A673 (cell line): ENCODE measurements around the gene IDS. TPM values are rescaled to one million over a fixed set of nuclear protein-coding genes. Genes with fewer than 3 reads are reported as not detected.

Experiments used
- BruUV-seq: library from RNA; stranded (reverse); fragments of 400-500 nt; replicated peaks from 2 replicates; lab custom pipeline; 2021; lab: Mats Ljungman, UMichigan
- CTCF ChIA-PET: fragments of 300-600 bp; sonication (Branson Sonifier 250); formaldehyde crosslinking; loops from one replicate; lab custom pipeline; 2022; ENCODE audit warnings: antibody characterized with exemption; lab: Charles Lee
- POLR2A ChIA-PET: fragments of 300-600 bp; sonication (Branson Sonifier 250); formaldehyde crosslinking; loops from one replicate; lab custom pipeline; 2022; ENCODE audit warnings: antibody characterized with exemption; ENCODE audit not compliant: low non-redundant PET; lab: Charles Lee
- DNase-seq: peaks from one replicate; pipeline ENCODE4 v3.0.0-alpha.2; 2015; ENCODE audit warnings: low spot score
- H3K27ac ChIP-seq: fragments of 200-600 bp; sonication (generic); 2 replicates; pipeline ENCODE4 v1.5.1; 2016; ENCODE audit warnings: mixed run types, low read depth, mild to moderate bottlenecking, mixed read lengths, antibody characterized with exemption, low read length; ENCODE audit not compliant: poor library complexity, severe bottlenecking
- H3K27me3 ChIP-seq: fragments of 200-600 bp; sonication (generic); replicated peaks from 2 replicates; pipeline ENCODE4 v1.6.1; 2017; ENCODE audit warnings: mixed run types, low read depth, mild to moderate bottlenecking, mixed read lengths, antibody characterized with exemption, low read length; ENCODE audit not compliant: insufficient read depth, poor library complexity
- H3K36me3 ChIP-seq: fragments of 200-600 bp; sonication (generic); 2 replicates; pipeline ENCODE4 v1.6.1; 2016; ENCODE audit warnings: mixed run types, mild to moderate bottlenecking, mixed read lengths, antibody characterized with exemption, low read length; ENCODE audit not compliant: insufficient read depth, poor library complexity, severe bottlenecking
- H3K4me1 ChIP-seq: fragments of 200-600 bp; sonication (generic); 2 replicates; pipeline ENCODE4 v1.6.1; 2017; ENCODE audit warnings: mixed run types, mild to moderate bottlenecking, mixed read lengths, antibody characterized with exemption, low read length; ENCODE audit not compliant: insufficient read depth, poor library complexity, severe bottlenecking
- H3K4me3 ChIP-seq: fragments of 200-600 bp; sonication (generic); 2 replicates; pipeline ENCODE4 v1.5.1; 2016; ENCODE audit warnings: low read depth, mixed run types, mild to moderate bottlenecking, mixed read lengths, low read length; ENCODE audit not compliant: poor library complexity, severe bottlenecking
- H3K9me3 ChIP-seq: fragments of 200-600 bp; sonication (generic); 2 replicates; pipeline ENCODE4 v1.6.1; 2016; ENCODE audit warnings: mixed run types, low read depth, mild to moderate bottlenecking, mixed read lengths, antibody characterized with exemption, low read length; ENCODE audit not compliant: poor library complexity, severe bottlenecking
- EZH2 ChIP-seq: fragments of 200-600 bp; sonication (generic); IDR thresholded peaks from 2 replicates; pipeline ENCODE4 v1.6.1; 2017; ENCODE audit warnings: borderline replicate concordance, low read depth, mild to moderate bottlenecking, mixed read lengths, antibody characterized with exemption, low read length; ENCODE audit not compliant: poor library complexity, severe bottlenecking
- intact Hi-C: fragments of 100-400 bp; cut with micrococcal nuclease; formaldehyde crosslinking; loops from one replicate; pipeline ENCODE4 v1.10.0; 2022; ENCODE audit not compliant: unreplicated experiment
- total RNA-seq: library from RNA; stranded (reverse); gene quantifications from 2 replicates; pipeline ENCODE4 v1.2.3, GENCODE V29; 2021
- TF ChIP-seq, protein P1 (sequence below): fragments of 300-800, 200-600 bp; sonication (generic); conservative IDR thresholded peaks from 2 replicates; pipeline ENCODE4 v1.5.1; 2017; ENCODE audit warnings: low read depth, mild to moderate bottlenecking, antibody characterized with exemption, low read length, moderate library complexity, mixed read lengths

The IDS gene
- total RNA-seq, 1 experiment from 2014 or later, result 50.7 TPM

DNA sequence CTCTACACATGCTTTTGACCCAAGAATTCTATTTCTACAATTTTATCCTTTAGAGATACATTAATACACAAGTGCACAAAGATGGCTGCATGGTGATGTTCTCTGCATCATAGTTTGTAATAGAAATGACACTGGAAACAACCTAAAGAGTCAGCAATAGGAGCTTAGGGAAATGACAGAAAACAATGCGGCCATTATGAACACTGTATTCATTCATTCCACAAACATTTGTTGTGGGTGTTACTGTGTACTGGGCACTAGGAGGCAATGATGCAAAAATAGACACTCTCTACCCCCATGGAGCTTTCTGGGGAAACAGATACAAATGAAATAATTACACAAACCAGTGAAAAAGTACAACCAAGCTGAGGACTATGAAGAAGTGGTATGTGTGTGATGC lies 32.0 kb downstream of the IDS start:
- BruUV-seq, result no TSS peak
- TF ChIP-seq, protein P1, sequence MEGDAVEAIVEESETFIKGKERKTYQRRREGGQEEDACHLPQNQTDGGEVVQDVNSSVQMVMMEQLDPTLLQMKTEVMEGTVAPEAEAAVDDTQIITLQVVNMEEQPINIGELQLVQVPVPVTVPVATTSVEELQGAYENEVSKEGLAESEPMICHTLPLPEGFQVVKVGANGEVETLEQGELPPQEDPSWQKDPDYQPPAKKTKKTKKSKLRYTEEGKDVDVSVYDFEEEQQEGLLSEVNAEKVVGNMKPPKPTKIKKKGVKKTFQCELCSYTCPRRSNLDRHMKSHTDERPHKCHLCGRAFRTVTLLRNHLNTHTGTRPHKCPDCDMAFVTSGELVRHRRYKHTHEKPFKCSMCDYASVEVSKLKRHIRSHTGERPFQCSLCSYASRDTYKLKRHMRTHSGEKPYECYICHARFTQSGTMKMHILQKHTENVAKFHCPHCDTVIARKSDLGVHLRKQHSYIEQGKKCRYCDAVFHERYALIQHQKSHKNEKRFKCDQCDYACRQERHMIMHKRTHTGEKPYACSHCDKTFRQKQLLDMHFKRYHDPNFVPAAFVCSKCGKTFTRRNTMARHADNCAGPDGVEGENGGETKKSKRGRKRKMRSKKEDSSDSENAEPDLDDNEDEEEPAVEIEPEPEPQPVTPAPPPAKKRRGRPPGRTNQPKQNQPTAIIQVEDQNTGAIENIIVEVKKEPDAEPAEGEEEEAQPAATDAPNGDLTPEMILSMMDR, result no peak
- POLR2A ChIA-PET, result no interaction called here
- Histone ChIP-seq H3K36me3 (no peaks in the 10 kb centered on the region), H3K4me3 (no peak overlapping the region), H3K4me1 (no peaks in the 10 kb centered on the region), H3K9me3 (no peaks in the 10 kb centered on the region), H3K27me3 (peaks cover 3% of the 10 kb centered on the region), H3K27ac (no peak overlapping the region)
- intact Hi-C loops, result no loop called here
- DNase-seq, result no peak
- CTCF ChIA-PET, result no interaction called here

DNA sequence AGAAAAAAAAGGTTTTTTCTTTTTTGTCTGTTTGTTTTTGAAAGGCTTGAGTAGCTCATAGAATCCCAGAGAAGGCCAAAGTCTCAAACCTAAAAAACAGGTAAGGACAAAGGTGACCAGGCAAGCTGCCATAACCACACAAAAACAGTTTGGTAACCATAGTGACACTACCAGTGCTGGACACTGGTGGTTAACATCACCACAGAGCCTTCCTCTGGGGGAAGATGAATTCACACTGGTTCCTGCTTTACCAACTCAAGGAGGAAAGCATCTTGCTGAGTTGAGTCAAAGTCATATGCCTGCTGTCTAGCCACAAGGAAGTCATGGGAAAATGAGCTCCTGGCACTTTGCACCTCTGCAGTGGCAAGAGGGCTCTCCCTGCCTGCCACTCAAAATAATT lies 32.5 kb downstream of the IDS start:
- ChIA-PET CTCF (no interaction called here), POLR2A (no interaction called here)
- Histone ChIP-seq H3K27me3 (peaks cover 3% of the 10 kb centered on the region), H3K27ac (no peak overlapping the region), H3K4me3 (no peak overlapping the region), H3K4me1 (no peaks in the 10 kb centered on the region), H3K9me3 (no peaks in the 10 kb centered on the region), H3K36me3 (no peaks in the 10 kb centered on the region)
- TF ChIP-seq EZH2, result no peak
- TF ChIP-seq, protein P1, result no peak
- no TSS peak for BruUV-seq
- intact Hi-C loops, result no loop called here
- no peak for DNase-seq

DNA sequence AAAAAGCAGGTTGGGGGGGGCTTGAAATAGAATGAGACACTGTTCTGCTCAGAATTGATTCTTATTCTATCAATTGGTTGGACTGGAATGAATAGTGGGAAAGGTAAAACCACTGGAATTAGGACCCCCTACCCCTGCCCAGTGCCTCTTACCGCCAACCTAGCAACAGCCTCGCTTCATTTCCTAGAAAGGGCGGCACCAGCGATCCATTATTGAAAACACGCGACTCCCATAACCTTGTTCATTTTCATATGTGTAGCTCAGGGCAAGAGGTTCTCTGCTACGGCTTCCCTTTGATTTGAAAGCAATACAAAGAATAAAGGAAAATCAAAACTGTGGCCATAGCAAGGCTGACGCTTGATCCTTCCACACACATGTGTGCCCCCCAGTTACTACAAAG lies 33.7 kb downstream of the IDS start:
- no peak for DNase-seq
- H3K27me3 ChIP-seq, result peaks cover 3% of the 10 kb centered on the region
- intact Hi-C loops, result loop anchor here (1.0 kb wide), 1 partner anchor 1422 kb away; no protein-coding TSS in a partner anchor
- CTCF ChIA-PET, result interaction anchor here (0.5 to 0.6 kb wide), 2 partner anchors 235 to 468 kb away, joined by 3 to 4 read pairs; no protein-coding TSS in a partner anchor
- no peaks in the 10 kb centered on the region for H3K4me1 ChIP-seq
- no peaks in the 10 kb centered on the region for H3K36me3 ChIP-seq
- H3K4me3 ChIP-seq, result no peak overlapping the region
- POLR2A ChIA-PET, result interaction anchor here (0.6 kb wide), 1 partner anchor 1482 kb away, joined by 3 read pairs; no protein-coding TSS in a partner anchor
- BruUV-seq, result no TSS peak
- no peak for TF ChIP-seq EZH2
- TF ChIP-seq, protein P1, result no peak
- no peak overlapping the region for H3K27ac ChIP-seq
- H3K9me3 ChIP-seq, result no peaks in the 10 kb centered on the region
